AG09309 (cell line): ENCODE results near the gene SMG9.

Source experiments
- DNase-seq: peaks from one replicate; pipeline ENCODE4 v3.0.0-alpha.2; 2010; ENCODE audit warnings: low read depth
- H3K4me3 ChIP-seq: 2 replicates; pipeline ENCODE4 v1.5.1; 2011; ENCODE audit warnings: mild to moderate bottlenecking, low read depth, low read length, moderate library complexity; ENCODE audit not compliant: control insufficient read depth
- TF ChIP-seq, protein P1 (sequence below): IDR thresholded peaks from 2 replicates; pipeline ENCODE4 v1.5.1; 2011; ENCODE audit warnings: mild to moderate bottlenecking, low read depth, low read length, inconsistent platforms; ENCODE audit not compliant: insufficient read depth, control insufficient read depth; ENCODE audit errors: missing control alignments

Gene SMG9

GRCh38 chr19:43711751-43712355 lies 42.9 kb downstream of the SMG9 start:
- no peak for DNase-seq
- H3K4me3 ChIP-seq, result no peak overlapping the region
- TF ChIP-seq, protein P1, sequence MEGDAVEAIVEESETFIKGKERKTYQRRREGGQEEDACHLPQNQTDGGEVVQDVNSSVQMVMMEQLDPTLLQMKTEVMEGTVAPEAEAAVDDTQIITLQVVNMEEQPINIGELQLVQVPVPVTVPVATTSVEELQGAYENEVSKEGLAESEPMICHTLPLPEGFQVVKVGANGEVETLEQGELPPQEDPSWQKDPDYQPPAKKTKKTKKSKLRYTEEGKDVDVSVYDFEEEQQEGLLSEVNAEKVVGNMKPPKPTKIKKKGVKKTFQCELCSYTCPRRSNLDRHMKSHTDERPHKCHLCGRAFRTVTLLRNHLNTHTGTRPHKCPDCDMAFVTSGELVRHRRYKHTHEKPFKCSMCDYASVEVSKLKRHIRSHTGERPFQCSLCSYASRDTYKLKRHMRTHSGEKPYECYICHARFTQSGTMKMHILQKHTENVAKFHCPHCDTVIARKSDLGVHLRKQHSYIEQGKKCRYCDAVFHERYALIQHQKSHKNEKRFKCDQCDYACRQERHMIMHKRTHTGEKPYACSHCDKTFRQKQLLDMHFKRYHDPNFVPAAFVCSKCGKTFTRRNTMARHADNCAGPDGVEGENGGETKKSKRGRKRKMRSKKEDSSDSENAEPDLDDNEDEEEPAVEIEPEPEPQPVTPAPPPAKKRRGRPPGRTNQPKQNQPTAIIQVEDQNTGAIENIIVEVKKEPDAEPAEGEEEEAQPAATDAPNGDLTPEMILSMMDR, result no peak

DNA sequence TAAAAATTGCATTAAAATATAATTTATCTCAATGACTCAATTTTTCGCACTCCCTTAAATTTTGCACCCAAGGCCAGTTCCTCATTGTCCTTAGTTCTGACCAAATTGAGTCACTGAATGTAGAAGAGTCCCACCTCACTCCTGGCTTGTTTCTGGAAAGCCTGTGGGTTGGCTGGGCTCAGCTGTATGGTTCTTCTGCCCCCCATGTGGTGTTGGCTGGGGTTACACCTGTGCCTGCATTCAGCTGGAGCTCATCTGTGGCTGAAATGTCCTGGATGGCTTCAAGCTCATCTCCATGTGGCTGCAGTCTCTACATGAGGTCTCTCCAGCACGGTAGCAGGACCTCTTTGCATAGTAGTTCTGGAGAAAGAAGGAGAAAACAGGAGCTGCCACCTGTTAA lies 46.0 kb downstream of the SMG9 start:
- TF ChIP-seq, protein P1, result no peak
- H3K4me3 ChIP-seq, result no peak overlapping the region
- no peak for DNase-seq

DNA sequence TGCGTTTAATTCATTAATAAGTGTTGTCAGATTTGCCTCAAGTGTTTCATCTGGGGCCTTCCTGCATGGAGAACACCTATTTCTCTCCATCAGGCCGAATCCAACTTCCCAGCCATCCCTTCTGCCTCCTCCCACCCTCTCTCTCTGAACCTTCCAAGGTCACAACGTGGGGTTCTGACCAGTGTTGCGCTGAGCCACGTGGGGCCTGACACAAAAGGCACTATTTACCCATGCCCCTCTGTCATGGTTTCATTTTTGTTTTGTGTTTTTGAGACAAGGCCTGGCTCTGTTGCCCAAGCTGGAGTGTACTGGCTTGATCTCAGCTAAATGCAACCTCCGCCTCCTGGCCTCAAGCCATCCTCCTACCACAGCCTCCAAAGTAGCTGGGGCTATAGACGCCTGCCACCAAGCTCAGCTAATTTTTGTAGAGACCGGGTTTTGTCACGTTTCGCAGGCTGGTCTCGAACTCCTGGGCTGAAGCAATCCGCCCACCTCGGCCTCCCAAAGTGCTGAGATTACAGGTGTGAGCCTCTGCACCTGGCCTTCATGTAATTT lies 47.5 kb downstream of the SMG9 start:
- H3K4me3 ChIP-seq, result no peak overlapping the region
- TF ChIP-seq, protein P1, result no peak
- no peak for DNase-seq

GRCh38 chr19:43705729-43706128 lies 49.0 kb downstream of the SMG9 start:
- no peak for DNase-seq
- TF ChIP-seq, protein P1, result no peak
- no peak overlapping the region for H3K4me3 ChIP-seq

DNA sequence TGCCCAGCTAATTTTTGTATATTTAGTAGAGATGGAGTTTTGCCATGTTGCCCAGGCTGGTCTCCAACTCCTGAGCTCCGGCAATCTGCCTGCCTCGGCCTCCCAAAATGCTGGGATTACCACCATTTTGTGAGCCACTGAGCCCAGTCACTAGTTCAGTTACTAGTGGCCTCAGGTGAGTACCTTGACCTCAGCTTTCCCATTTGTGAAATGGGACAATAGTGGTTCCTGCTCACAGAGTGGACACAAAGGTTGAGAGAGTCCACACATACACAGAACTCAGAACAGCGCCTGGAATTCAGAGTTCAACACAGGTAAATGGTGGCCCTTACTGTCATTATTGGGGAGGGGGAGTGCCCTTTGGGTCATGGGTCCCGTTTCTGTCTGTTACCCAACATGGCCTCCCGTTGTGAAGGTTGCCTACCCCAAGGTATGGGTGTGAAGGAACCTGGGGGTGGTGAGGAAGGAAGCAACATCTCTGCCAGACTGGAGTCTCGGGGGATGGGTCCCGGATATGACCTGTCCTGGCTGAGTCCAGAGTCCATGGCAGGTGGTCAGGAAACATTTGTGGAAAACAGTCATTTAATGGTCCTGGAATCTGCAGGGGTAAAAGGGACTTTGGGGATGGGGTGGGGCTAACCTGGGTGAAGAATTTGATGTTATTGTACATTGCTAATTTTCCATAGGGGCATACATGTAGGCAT lies 50.6 kb downstream of the SMG9 start:
- no peak for DNase-seq
- TF ChIP-seq, protein P1, result no peak
- no peak overlapping the region for H3K4me3 ChIP-seq

DNA sequence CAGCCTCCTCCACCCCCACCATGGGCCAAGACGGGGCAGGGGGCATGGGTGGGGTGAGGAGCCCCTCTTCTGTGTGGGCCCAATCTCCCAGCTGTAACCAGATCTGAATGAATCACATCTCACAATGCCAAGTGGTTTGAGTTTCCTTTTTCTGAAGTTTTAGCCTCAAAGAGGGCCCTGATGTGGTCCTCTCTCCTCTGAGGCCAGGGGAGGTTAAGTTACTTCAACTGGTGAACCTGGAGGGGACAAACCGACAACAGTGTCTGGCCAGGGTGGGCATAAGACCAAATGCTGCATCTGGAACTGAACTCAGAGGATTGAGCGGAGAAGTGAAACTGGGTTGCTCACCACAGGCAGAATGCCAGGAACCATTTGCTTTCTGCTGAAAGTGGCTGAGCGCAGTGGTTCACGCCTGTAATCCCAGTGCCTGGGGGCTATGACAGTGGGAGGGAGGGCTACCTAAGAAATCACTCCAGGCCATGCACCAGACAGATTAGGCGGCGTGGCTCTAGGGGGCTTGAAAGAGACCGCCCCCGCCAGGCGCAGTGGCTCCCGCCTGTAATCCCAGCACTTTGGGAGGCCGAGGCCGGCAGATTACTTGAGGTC lies 54.3 kb downstream of the SMG9 start:
- H3K4me3 ChIP-seq, result peak overlapping the region; percentile 3
- DNase-seq, result peak; percentile 45
- TF ChIP-seq, protein P1, result no peak
